ENCODE results near the gene SLX9.

- TF ChIP-seq POLR2AphosphoS5 (IDR thresholded peaks at IDR 0.05) (no peak), EP300 (IDR thresholded peaks at IDR 0.05) (no peak), POLR2A (IDR thresholded peaks at IDR 0.05) (no peak), CTCF (IDR thresholded peaks at IDR 0.05) (no peak)
These were observed 76.7 kb downstream of the SLX9 start for GRCh38 chr21:45016406-45017038.

All from sigmoid colon (tissue), 4 donors.